GM10847 (cell line): ENCODE results near the gene PEPD.

Experiments used
- POLR2A ChIP-seq: IDR thresholded peaks from 2 replicates; pipeline ENCODE4 v1.6.1; 2011; ENCODE audit not compliant: insufficient read length; ENCODE audit errors: extremely low read depth

The PEPD gene

GRCh38 chr19:33375837-33376159 lies 145.8 kb downstream of the PEPD start:
- TF ChIP-seq POLR2A: no peak

- TF ChIP-seq POLR2A: no peak
Observed at GRCh38 chr19:33375156-33375836, 146.3 kb downstream of the PEPD start.

DNA sequence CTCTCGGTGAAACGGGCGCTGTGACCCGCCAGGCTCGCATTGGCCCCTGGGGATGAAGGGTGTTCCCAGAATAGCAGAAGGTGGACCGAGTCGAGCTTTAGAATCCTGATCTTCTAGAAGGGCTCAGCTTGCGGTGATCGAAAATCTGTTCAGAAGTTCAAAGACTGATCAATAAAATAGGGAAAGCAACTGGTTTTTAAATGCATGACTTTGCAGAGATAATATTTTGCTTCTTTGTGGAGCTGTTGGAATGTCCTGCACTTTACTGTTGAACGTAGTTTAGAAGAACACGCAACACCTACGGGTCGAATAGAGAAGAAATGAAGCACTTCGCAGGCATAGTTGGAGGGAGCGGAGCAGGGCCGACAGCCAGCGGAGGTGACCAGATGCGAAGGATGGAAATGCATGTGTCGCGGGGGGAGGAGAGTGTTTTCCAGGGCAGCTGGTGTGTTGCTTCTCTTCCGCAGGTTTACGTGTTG lies 147.3 kb downstream of the PEPD start:
- TF ChIP-seq POLR2A: no peak

GRCh38 chr19:33373453-33374235 lies 147.9 kb downstream of the PEPD start, which contains the start of gene CEBPG:
TSS of gene CEBPG (plus strand) at chr19:33373709. CDS start at chr19:33379240, 5,531 bp downstream.
- peak; percentile 77 for TF ChIP-seq POLR2A

DNA sequence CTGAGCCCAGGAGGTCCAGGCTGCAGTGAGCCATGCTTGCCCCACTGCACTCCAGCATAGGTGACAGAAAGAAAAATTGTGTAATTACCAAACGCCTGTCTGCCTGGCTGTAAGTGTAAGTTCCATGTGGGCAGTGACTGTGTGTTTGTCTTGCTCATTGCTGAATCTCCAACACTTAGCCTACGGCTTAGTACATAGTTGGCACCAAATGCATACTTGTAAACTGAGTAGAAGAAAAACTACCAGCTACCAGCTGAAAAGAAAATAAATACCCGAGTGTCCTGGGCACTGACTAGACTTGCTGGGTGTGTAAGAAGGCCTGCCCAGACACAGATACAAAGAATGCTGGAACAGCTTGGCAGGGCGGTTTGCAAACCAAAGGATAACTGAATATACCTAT lies 150.8 kb downstream of the PEPD start:
- TF ChIP-seq POLR2A: no peak

GRCh38 chr19:33368074-33368864 lies 153.3 kb downstream of the PEPD start:
- TF ChIP-seq POLR2A: no peak

DNA sequence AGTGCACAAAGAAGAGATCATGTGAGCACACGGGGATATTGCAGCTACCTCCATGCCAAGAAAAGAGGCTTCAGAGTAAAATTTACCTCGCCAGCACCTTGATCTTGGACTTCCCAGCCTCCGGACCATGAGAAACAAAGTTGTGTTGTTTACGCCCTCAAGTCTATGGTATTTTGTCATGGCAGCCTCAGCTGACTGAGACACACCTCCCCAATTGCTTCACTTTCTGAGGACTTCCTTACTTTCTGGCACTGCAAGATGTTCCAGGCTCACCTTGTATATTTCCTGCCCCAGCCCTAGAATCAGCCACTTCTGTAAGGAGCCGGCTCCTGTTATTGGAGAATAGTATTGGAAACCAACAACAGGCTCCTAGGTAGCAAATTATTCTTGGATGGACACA lies 154.7 kb downstream of the PEPD start:
- no peak for TF ChIP-seq POLR2A

GRCh38 chr19:33366127-33366526 lies 155.5 kb downstream of the PEPD start:
- no peak for TF ChIP-seq POLR2A

GRCh38 chr19:33365691-33366090 lies 155.9 kb downstream of the PEPD start:
- no peak for TF ChIP-seq POLR2A

DNA sequence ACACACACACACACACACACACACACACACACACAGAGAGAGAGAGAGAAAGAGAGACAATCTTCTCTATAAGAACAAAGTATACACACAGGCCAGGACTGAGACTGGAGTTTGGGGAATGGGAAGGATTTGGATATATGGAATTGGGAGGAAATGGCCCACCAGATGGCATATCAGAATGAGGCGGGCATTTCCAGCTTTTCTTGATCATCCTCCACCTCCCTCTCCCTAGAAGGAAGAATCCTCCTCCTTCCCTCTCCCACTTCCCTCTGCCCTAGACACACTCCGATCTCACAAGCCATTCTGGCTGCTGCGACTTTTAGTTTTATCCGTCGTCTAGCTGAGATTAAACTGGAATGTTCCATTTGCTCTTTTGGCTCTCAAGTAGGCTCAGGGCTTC lies 158.1 kb downstream of the PEPD start:
- TF ChIP-seq POLR2A: no peak

GRCh38 chr19:33362508-33363228 lies 158.9 kb downstream of the PEPD start:
- no peak for TF ChIP-seq POLR2A

GRCh38 chr19:33359581-33359980 lies 162.0 kb downstream of the PEPD start:
- no peak for TF ChIP-seq POLR2A

DNA sequence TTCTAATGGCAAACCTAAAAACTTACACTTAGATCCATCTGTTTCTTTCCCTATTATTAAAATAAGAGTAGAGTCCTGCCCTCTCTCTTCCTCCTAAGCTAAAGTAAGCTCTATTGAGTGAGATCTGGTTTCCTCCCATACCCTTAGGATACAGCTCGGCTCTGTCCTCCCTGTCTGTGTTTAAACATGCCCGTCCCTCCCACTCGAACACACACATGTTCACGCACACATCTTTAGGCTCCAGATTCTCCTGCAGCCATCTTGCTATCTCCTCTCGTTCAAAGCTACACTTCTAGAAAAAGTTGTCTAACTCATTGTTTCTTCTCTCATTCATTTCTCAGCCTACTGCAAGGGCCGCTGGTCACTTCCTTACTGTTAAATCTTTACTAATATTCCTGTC lies 163.2 kb downstream of the PEPD start:
- no peak for TF ChIP-seq POLR2A

GRCh38 chr19:33357556-33357955 lies 164.0 kb downstream of the PEPD start:
- TF ChIP-seq POLR2A: no peak

- TF ChIP-seq POLR2A: no peak
Observed at GRCh38 chr19:33355535-33355934, 166.1 kb downstream of the PEPD start.
